Loucy (cell line): ENCODE results near the gene PTPRO.

ENCODE experiments used
- H2AFZ ChIP-seq: fragments of 200-600 bp; sonication (generic); 2 replicates; pipeline ENCODE4 v1.6.0; 2016; ENCODE audit warnings: antibody characterized with exemption, mild to moderate bottlenecking, low read length, moderate library complexity
- H3F3A ChIP-seq: fragments of 200-600 bp; 2 replicates; pipeline ENCODE4 v1.6.0; 2016; ENCODE audit warnings: antibody characterized with exemption, low read depth, mild to moderate bottlenecking
- H3K27me3 ChIP-seq: fragments of 200-600 bp; sonication (generic); 2 replicates; pipeline ENCODE4 v1.6.1; 2014; ENCODE audit warnings: low read length, mild to moderate bottlenecking; ENCODE audit not compliant: insufficient read depth, poor library complexity, severe bottlenecking
- H3K36me3 ChIP-seq: fragments of 200-600 bp; sonication (generic); 2 replicates; pipeline ENCODE4 v1.6.1; 2016; ENCODE audit warnings: low read length; ENCODE audit not compliant: insufficient read depth
- H3K4me1 ChIP-seq: fragments of 200-600 bp; sonication (generic); 2 replicates; pipeline ENCODE4 v1.5.1; 2014; ENCODE audit warnings: low read length, mild to moderate bottlenecking; ENCODE audit not compliant: insufficient read depth, poor library complexity, severe bottlenecking
- H3K4me2 ChIP-seq: fragments of 200-600 bp; sonication (generic); 2 replicates; pipeline ENCODE4 v1.6.0; 2014; ENCODE audit warnings: antibody characterized with exemption, low read length, low read depth, mild to moderate bottlenecking; ENCODE audit not compliant: poor library complexity, severe bottlenecking
- H3K4me3 ChIP-seq: fragments of 200-600 bp; sonication (generic); 2 replicates; pipeline ENCODE4 v1.5.1; 2014; ENCODE audit warnings: low read length, mild to moderate bottlenecking, mixed read lengths; ENCODE audit not compliant: poor library complexity, severe bottlenecking
- H3K79me2 ChIP-seq: fragments of 200-600 bp; sonication (generic); 2 replicates; pipeline ENCODE4 v1.6.1; 2014; ENCODE audit warnings: low read length; ENCODE audit not compliant: insufficient read depth
- H3K9ac ChIP-seq: fragments of 200-600 bp; sonication (generic); 2 replicates; pipeline ENCODE4 v1.6.0; 2014; ENCODE audit warnings: mild to moderate bottlenecking, low read depth, low read length, moderate library complexity; ENCODE audit not compliant: poor library complexity, severe bottlenecking
- H3K9me2 ChIP-seq: fragments of 200-600 bp; sonication (generic); replicated peaks from 2 replicates; pipeline ENCODE4 v1.6.1; 2016; ENCODE audit warnings: low read depth, low read length, mixed read lengths
- H3K9me3 ChIP-seq: fragments of 200-600 bp; sonication (generic); 2 replicates; pipeline ENCODE4 v1.6.1; 2014; ENCODE audit warnings: mild to moderate bottlenecking, antibody characterized with exemption, low read length, low read depth; ENCODE audit not compliant: insufficient read depth
- H4K20me1 ChIP-seq: fragments of 200-600 bp; sonication (generic); 2 replicates; pipeline ENCODE4 v1.6.0; 2014; ENCODE audit warnings: antibody characterized with exemption, low read length, mild to moderate bottlenecking; ENCODE audit not compliant: insufficient read depth, poor library complexity, severe bottlenecking
- CTCF ChIP-seq: fragments of 200-600 bp; sonication (generic); conservative IDR thresholded peaks from 2 replicates; pipeline ENCODE4 v1.5.1; 2014; ENCODE audit warnings: mild to moderate bottlenecking, antibody characterized with exemption, low read length
- EZH2phosphoT487 ChIP-seq: fragments of 200-600 bp; IDR thresholded peaks from 2 replicates; pipeline ENCODE4 v1.6.1; 2018; ENCODE audit warnings: antibody characterized with exemption, mild to moderate bottlenecking, moderate library complexity, borderline replicate concordance

PTPRO gene

GRCh38 chr12:15417691-15418090 lies 95.4 kb downstream of the PTPRO start:
- Histone ChIP-seq H4K20me1 (no peaks in the 10 kb centered on the region), H2AFZ (no peak overlapping the region), H3K4me1 (no peaks in the 10 kb centered on the region), H3K4me3 (no peak overlapping the region), H3F3A (no peaks in the 10 kb centered on the region), H3K9me3 (no peaks in the 10 kb centered on the region), H3K9ac (no peak overlapping the region), H3K4me2 (no peak overlapping the region), H3K36me3 (no peaks in the 10 kb centered on the region), H3K9me2 (no peaks in the 10 kb centered on the region), H3K27me3 (no peaks in the 10 kb centered on the region), H3K79me2 (no peaks in the 10 kb centered on the region)
- TF ChIP-seq EZH2phosphoT487 = no peak
- no peak for TF ChIP-seq CTCF

GRCh38 chr12:15423629-15424028 lies 101.3 kb downstream of the PTPRO start:
- no peak for TF ChIP-seq CTCF
- TF ChIP-seq EZH2phosphoT487 = no peak
- Histone ChIP-seq H3K79me2 (no peaks in the 10 kb centered on the region), H3K4me1 (no peaks in the 10 kb centered on the region), H4K20me1 (no peaks in the 10 kb centered on the region), H3K9me3 (no peaks in the 10 kb centered on the region), H3K4me2 (no peak overlapping the region), H3K9ac (no peak overlapping the region), H2AFZ (no peak overlapping the region), H3K36me3 (no peaks in the 10 kb centered on the region), H3K27me3 (no peaks in the 10 kb centered on the region), H3K9me2 (no peaks in the 10 kb centered on the region), H3K4me3 (no peak overlapping the region), H3F3A (no peaks in the 10 kb centered on the region)

GRCh38 chr12:15427913-15428312 lies 105.6 kb downstream of the PTPRO start:
- Histone ChIP-seq H3K36me3 (no peaks in the 10 kb centered on the region), H3K9me3 (no peaks in the 10 kb centered on the region), H3F3A (no peaks in the 10 kb centered on the region), H3K4me2 (no peak overlapping the region), H3K4me3 (no peak overlapping the region), H3K4me1 (no peaks in the 10 kb centered on the region), H3K9me2 (no peaks in the 10 kb centered on the region), H3K27me3 (no peaks in the 10 kb centered on the region), H3K9ac (no peak overlapping the region), H2AFZ (no peak overlapping the region), H4K20me1 (no peaks in the 10 kb centered on the region), H3K79me2 (no peaks in the 10 kb centered on the region)
- TF ChIP-seq EZH2phosphoT487 (no peak), CTCF (no peak)
